Stimulated activated CD4-positive, alpha-beta T cell treated with anti-CD3 and anti-CD28 coated beads, TNF-alpha, amount 100 ng/mL, for 48 hours (primary cell): ENCODE measurements around the gene NBPF6.
"Not testable (repeated sequence)": the region's sequence is repeated elsewhere in the genome, so short reads cannot be mapped to it uniquely, and the experiment has no call there.

Experiments used
- DNase-seq, 3 donors: peaks; one replicate each; pipeline ENCODE4 v3.0.0-alpha.2; 2020; ENCODE audit warnings: low read depth in 3 of 3

The NBPF6 gene

DNA sequence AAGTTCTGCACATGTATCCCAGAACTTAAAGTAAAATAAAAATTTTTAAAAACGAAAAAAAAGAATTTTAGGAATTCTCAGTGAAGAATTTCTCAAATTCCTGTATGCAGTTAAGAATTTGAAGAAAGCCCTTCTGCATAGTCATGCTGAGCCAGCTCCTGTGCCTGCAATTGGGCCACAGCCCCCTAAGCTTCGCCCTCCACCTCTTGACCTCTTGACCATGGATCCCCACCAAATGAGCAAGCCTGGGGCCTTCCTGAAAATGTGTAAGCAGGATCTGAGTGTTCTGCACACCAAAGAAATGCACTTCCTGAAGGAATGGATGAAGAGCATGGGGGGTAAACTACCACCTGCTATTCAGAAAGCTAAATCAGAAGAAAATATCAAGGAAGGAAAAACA, 52.0 kb downstream of the NBPF6 start:
- no peak for DNase-seq

- no peak for DNase-seq
Measured at GRCh38 chr1:108502624-108503023, 52.5 kb downstream of the NBPF6 start.

GRCh38 chr1:108503062-108503733, 53.1 kb downstream of the NBPF6 start:
- no peak for DNase-seq

GRCh38 chr1:108504447-108504846, 54.3 kb downstream of the NBPF6 start:
- no peak for DNase-seq

- DNase-seq = no peak
Measured at GRCh38 chr1:108505763-108506070, 55.6 kb downstream of the NBPF6 start.

- no peak for DNase-seq
Measured at GRCh38 chr1:108511764-108512163, 61.6 kb downstream of the NBPF6 start.

- no peak for DNase-seq
Measured at GRCh38 chr1:108512239-108513043, 62.3 kb downstream of the NBPF6 start.

- no peak for DNase-seq
Measured at GRCh38 chr1:108513044-108513415, 62.9 kb downstream of the NBPF6 start.

GRCh38 chr1:108513914-108514313, 63.8 kb downstream of the NBPF6 start:
- not testable (repeated sequence) for DNase-seq

GRCh38 chr1:108517301-108517897, 67.3 kb downstream of the NBPF6 start:
- DNase-seq = not testable (repeated sequence)
